ENCODE results near the gene CPB2.

CPB2 gene

DNA sequence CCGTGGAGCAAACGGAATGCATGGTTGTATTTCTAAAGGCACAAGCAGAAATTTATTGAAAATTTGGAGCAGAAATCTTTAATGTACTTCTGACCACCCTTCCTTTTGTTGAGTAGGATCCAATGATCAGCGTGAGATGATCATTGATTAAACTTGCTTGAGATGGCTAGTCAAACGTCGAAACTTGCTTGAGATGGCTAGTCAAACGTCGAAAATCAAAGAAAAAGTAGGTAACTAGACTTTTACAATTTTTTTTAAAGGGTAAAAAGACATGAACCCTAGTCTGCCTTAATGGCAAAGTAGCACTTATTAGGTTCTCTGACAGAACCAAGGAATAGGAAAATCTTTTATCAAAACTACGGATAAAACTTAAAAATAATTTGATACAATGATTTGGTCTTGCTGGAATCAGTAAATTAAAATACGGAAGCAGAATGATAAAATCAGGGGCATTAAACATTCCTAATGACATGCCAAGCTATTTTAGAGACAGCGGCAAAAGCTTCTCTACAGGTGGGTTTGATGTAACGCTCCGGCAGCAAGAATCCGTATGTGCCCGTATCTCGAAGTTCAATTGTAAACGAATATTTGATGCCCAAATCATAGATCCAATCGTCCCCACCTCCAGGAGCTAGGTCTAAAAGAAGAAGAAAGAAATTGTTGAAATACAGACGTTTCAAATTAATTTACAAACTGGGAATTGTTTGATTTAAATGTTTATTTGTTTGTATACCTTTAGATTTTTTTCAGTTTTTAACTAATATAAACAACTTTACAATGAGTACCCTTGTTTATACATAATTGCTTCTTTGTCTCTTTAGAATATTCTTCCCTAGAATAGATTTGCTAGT is 51.4 kb downstream of the CPB2 start:
- no peak for DNase-seq (ENCODE audit: low read depth)
- in situ Hi-C loops (cut with HindIII; ENCODE audit: low sequenced_read_pairs), result no loop called here
- TF ChIP-seq, protein P1, sequence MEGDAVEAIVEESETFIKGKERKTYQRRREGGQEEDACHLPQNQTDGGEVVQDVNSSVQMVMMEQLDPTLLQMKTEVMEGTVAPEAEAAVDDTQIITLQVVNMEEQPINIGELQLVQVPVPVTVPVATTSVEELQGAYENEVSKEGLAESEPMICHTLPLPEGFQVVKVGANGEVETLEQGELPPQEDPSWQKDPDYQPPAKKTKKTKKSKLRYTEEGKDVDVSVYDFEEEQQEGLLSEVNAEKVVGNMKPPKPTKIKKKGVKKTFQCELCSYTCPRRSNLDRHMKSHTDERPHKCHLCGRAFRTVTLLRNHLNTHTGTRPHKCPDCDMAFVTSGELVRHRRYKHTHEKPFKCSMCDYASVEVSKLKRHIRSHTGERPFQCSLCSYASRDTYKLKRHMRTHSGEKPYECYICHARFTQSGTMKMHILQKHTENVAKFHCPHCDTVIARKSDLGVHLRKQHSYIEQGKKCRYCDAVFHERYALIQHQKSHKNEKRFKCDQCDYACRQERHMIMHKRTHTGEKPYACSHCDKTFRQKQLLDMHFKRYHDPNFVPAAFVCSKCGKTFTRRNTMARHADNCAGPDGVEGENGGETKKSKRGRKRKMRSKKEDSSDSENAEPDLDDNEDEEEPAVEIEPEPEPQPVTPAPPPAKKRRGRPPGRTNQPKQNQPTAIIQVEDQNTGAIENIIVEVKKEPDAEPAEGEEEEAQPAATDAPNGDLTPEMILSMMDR (IDR thresholded peaks at IDR 0.05; ENCODE audit: low read depth, low read length, missing control alignments), result no peak
- peak overlapping the region; percentile 96 for H3K4me3 ChIP-seq (ENCODE audit: low read depth, low read length)

DNA sequence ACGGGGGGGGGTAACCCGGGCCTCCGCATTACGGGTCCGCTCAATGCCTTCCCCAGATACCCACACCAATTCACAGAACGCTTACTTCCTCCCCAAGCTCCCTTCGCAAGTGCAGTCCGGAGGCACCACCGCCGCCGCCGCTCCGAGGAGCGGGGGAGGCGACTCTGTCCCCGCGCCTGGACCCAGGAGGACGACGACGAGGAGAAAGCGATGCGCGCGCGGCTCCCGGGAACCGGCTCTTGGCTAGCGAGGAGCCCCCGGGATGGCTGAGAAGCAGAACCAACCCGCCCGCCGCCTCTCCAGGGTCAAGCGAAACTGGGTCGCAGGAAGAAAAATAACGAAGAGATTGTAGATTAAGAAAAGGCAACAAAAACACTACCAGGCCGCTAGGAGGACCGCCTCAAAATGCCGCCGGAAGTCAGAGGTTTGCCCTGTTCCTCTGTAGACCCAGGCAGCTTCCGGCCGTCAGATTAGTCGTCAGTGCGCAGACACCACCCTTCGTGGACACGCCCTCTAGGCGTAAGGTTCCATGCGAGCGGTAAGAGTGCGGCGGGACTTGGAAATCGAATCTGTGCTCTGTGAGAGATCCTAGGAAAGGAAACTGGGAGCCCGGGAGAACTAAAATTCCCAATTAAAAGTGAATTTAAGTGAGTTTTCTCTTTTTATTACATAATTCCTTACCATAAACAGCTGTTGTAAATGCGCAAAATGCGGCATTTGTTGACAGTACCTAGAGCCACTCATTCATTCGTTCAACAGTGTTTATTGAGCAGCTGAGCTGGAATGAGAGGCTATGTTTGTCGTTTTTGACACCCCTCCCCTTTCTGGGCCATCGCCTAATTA is 52.3 kb downstream of the CPB2 start, which contains the start of gene ZC3H13:
Gene ZC3H13, minus strand, starts transcription at position 428 of the 843 bp plus-strand sequence. CDS start 7,239 bp downstream, outside the sequence.
- H3K4me3 ChIP-seq (ENCODE audit: low read depth, low read length), result peak within 1 kb of the TSS; percentile 96
- in situ Hi-C loops (cut with HindIII; ENCODE audit: low sequenced_read_pairs), result no loop called here
- DNase-seq (ENCODE audit: low read depth), result peak; percentile 93
- TF ChIP-seq, protein P1 (IDR thresholded peaks at IDR 0.05; ENCODE audit: low read depth, low read length, missing control alignments), result peak; percentile 48

DNA sequence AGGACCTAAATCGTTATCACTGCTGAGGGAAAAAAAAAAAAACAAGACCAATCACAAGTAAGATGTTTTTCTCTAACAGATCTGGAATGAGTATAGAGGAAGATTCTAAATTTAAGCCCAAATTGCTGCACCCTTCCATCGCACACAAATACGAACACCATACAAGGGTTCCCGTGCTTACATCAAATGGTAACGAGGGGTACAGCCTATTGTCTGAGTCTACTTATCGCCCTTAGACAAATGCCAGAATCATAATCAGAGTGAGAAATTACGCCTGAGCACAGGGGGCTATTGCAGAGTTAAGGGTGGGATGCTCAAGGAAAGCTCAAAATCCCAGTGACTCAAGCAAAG is 52.9 kb downstream of the CPB2 start:
- TF ChIP-seq, protein P1 (IDR thresholded peaks at IDR 0.05; ENCODE audit: low read depth, low read length, missing control alignments), result no peak
- in situ Hi-C loops (cut with HindIII; ENCODE audit: low sequenced_read_pairs), result no loop called here
- DNase-seq (ENCODE audit: low read depth), result no peak
- peak overlapping the region; percentile 96 for H3K4me3 ChIP-seq (ENCODE audit: low read depth, low read length)

DNA sequence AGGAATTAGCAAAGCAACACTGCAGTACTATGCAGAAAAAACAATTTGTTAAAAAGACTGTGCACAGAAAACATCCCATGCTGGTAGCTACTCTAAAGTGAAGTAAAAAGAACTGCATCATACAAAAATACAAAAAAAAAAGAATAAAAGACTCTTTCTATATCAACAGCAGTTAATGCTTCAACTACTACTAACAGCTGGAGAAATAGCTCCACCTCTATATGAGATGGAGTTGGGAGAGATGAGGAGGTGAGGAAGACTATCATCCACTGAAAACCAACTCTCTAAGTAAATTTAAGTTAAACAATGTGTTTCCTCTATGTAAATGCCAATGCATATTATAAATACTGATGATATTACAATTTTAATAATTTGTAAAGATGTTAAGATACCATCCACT is 54.1 kb downstream of the CPB2 start:
- H3K4me3 ChIP-seq (ENCODE audit: low read depth, low read length), result no peak overlapping the region

DNA sequence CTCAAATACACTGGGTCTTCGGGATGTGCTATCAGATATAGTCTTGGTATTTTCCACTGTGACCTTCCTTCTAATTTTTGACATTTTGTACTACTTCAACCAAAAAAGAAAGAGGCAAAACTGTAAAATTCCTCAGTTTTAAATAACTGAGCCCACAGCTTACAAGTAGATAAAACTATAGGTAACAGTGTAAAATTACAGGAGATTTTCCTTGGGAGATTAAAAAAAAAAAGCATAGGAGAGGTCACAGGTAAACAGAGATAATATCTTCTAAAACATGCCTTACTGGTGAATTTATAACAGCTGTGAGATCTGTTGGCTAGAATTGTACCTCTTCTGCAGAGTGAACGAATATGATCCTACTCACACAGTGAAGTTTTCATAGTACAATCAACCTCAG is 59.4 kb downstream of the CPB2 start:
- H3K4me3 ChIP-seq (ENCODE audit: low read depth, low read length), result no peak overlapping the region
- TF ChIP-seq, protein P1 (IDR thresholded peaks at IDR 0.05; ENCODE audit: low read depth, low read length, missing control alignments), result no peak
- in situ Hi-C loops (cut with HindIII; ENCODE audit: low sequenced_read_pairs), result no loop called here
- no peak for DNase-seq (ENCODE audit: low read depth)

More for the DNA sequence above, 54.1 kb downstream of the CPB2 start:
- in situ Hi-C loops (cut with HindIII; ENCODE audit: low sequenced_read_pairs), result no loop called here
- DNase-seq (ENCODE audit: low read depth), result no peak
- TF ChIP-seq, protein P1 (IDR thresholded peaks at IDR 0.05; ENCODE audit: low read depth, low read length, missing control alignments), result no peak

DNA sequence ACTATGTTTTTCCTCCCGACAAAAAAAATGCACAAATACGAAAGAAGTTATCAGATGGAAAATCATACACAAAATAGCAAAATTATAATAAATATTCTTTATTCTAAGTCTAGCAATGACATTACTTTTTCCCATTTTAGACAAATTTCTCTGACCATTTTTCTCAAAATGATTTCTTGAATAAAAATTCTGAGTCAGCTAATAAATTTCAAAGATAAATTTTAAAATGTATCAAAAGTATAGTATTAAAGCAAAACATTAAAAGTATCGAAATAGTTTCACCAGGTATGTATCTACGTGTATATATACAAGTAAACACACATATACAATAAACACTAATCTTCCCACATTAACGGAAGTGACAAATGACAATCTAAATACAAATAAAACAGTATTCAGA is 61.2 kb downstream of the CPB2 start:
- H3K4me3 ChIP-seq (ENCODE audit: low read depth, low read length), result no peak overlapping the region
- DNase-seq (ENCODE audit: low read depth), result no peak
- in situ Hi-C loops (cut with HindIII; ENCODE audit: low sequenced_read_pairs), result no loop called here
- TF ChIP-seq, protein P1 (IDR thresholded peaks at IDR 0.05; ENCODE audit: low read depth, low read length, missing control alignments), result no peak

Measured in astrocyte of the cerebellum (primary cell).